GM21786 (cell line): ENCODE data around the gene GAS2L2.

Experiments
- ATAC-seq: cut with Tn5 transposase; IDR thresholded peaks from one replicate; pipeline ENCODE4 v1.9.1; 2021; ENCODE audit not compliant: unreplicated experiment

The GAS2L2 gene

DNA sequence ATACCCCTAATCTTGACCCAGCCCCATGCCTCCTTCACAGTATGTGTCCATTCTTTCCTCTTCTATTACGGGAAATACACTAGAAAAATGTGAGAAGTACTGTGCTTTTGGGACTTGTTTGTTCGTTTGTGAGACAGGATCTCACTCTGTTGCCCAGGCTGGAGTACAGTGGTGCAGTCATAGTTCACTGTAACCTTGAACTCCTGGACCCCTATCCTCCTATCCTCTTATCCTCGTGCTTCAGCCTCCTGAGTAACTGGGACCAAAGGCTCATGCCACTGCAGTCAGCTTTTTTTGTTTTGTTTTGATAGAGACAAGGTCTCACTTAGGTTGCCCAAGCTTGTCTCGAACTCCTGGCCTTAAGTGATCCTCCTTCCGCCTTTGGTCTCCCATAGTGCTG lies 51.5 kb downstream of the GAS2L2 start:
- ATAC-seq, result no peak

DNA sequence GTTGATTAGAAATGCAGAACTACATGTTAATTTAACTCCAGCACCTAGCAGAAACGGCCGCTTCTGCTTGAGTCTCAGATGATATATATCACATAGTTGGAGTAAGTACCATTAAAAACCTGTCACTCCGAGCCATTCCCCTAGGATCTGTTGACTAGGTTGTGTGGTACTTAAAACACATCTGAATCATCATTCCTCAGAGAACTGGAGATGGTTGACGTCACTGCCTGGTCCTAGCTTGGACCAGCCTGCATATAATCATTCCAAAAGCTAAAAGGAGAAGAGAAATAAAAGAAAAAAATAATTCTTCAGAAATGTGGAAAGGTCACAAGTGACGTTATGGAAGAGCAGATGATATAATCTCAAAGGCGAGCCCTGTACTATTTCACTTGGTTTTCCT lies 52.9 kb downstream of the GAS2L2 start:
- no peak for ATAC-seq

DNA sequence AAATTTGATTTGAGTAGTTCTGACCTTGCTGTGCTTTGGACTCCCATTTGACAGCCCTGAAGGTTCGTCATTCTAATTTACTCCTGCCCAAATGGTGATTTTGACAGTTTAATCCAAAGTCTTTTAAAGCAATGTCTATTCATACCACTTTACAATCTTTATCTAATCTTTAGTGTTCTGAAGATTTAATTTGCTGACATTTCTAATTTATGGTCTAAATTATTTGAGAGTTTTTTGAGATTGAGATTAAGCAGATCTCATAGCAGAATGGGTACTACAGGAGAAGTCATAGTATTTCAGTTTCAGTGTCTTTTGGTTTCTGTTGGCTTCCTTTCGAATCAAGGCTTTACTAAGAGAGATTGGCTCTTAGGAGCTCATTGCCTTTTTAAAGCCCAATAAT lies 54.2 kb downstream of the GAS2L2 start:
- no peak for ATAC-seq

DNA sequence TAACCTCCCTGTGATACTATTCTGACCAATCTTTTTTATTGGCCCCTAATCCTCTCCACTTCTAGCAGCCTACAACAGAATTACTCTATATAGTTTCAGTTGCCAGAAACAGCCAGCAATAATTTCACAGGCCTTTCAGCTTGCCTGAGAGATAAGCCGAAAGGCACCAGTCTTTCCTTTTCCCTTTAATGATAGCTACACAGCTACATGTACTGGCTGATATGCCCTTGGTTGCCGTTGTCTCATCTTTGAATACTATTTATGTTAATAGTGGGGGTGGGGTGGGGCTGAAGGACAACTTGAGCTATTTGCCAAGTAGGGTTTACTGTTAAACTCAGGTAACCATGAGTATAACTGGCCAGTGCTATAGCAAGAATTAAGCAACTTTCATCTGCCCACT lies 57.4 kb downstream of the GAS2L2 start:
- ATAC-seq, result no peak

DNA sequence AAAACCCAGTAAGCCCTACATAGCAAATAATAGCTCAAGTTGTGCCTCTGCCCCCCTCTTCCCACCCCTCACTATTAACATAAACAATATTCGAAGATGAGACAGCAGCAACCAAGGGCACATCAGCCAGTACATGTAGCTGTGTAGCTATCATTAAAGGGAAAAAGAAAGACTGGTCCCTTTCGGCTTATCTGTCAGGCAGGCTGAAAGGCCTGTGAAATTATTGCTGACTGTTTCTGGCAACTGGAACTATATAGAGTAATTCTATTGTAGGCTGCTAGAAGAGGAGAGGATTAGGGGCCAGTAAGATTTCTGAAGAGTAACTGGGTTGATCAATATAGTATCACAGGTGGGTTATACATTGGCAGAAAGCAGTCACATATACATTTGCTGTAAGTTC lies 58.1 kb downstream of the GAS2L2 start:
- ATAC-seq, result no peak
